NK-92 (cell line): ENCODE results near the gene USP6NL.

Experiments used
- DNase-seq: peaks from one replicate; lab custom pipeline; 2025; ENCODE audit not compliant: unreplicated experiment; lab: John Stamatoyannopoulos, UW

The USP6NL gene

DNA sequence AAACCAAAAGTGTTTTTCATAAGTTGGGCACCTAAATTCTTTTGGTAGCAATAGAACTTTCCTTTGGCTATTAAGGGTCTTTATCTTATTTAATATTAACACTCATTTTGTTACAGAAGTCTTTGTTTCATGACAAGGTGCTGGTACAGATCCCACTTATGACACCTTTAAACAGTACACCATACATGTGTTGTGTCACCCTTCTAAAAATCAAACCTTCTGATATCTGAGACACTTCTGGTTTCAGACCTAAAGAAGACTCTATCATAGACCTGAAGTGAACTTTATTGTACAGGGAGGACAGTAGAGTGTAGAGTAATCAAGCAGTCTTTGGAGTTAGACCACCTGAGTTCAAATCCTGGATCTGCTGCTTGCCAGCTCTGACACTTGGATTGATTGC, 5.8 kb upstream of the USP6NL start:
- DNase-seq = no peak

DNA sequence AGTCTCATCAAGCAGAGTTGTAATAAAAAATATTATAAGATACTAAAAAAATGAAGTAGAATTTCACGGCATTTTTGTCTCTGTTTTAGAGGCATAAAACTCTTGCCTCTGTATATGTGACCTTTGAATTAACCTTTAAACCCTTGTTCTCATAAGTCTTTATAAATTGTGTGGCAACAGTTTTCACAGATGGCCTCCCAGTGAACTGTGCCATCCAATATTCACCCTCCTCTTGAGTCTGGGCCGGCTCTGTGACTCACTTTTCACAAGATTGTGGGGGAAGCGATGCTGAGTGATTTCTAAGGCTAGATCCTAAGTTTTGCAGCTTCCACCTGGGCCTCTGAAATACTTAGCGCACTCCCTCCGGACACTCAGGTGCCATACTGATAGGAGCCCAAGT, 4.6 kb upstream of the USP6NL start:
- DNase-seq = no peak

DNA sequence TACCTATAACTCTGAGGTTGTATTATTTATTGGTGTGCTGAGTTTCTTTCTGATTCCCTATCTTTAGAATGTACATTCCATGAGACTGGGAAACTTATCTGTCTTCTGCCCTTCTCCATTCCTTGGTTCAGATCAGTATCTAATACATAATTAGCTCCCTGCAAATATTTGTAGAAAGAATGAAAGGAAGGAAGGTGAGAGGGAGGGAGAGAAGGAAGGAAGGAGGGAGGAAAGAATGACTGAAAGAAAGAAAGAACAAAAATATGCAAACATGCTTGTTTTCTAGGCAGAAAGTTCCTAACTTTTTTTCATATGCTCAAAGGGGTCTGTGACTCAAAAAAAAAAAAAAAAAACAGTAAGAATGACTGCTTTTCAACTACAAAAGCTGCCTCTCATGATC, 3.9 kb upstream of the USP6NL start:
- DNase-seq = no peak

DNA sequence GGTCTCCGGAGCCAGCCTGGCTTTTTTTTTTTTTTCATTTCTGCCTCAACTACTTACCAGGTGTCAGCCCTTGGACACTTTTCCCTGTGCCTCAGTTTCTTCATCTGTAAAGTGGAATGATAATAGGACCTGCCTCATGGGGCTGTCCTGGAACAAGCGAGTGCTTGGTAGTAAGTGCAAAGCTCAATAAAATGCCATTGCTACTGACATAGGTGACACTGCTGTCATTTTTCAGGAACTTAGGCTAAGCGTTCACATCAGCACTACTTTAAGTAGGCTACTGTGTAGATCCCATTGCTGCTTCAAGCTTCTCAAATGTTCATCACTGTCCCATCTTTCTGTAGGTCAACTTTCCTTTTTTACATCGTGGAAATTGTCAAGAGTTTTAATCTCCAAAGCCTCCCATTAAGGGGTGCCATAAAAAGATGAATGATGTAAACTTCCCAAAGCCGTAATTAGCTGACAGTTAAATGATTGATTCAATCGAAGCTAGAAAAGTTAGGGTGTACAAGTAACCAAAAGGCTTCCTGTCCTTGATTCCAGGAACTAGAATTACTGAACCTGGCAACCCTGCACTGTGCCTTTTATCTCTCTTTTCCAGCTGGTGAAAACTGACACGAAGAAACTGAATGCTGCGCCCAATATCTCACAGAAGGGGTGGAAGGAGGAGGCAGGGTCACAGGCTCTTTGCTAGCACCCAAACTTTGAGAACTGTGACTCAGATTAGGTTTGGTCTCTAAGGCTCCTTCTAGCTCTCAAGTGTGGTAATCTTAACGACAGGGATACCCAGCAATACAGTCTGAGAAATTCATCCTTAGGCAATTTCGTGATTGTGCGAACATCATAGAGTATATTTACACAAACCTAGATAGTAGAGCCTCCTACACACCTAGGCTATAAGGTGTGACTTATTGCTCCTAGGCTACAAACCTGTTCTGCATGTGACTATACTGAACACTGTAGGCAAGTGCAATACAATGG, 861 bp upstream of the USP6NL start:
- no peak for DNase-seq

DNA sequence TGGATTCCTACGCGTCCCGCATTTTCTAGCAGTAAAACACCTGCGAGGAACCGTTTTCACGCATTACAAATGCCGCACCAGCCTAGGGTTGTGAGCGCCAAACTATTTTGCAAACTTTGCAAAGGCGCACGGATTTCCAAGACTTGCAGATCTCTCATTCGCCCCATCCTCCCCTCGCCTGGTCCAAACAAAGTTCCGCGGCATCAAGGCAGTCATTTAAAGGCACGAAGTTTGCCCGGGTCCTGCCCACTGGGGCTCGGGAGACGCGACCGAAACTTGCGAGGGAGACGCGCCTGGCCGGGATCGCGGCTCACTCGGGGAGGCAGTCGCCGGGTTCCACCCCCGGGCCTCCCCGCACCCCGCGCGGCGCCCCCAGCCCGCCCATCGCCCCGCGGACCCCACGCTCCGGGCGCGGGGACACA, 613 bp downstream of the USP6NL start:
- no peak for DNase-seq

DNA sequence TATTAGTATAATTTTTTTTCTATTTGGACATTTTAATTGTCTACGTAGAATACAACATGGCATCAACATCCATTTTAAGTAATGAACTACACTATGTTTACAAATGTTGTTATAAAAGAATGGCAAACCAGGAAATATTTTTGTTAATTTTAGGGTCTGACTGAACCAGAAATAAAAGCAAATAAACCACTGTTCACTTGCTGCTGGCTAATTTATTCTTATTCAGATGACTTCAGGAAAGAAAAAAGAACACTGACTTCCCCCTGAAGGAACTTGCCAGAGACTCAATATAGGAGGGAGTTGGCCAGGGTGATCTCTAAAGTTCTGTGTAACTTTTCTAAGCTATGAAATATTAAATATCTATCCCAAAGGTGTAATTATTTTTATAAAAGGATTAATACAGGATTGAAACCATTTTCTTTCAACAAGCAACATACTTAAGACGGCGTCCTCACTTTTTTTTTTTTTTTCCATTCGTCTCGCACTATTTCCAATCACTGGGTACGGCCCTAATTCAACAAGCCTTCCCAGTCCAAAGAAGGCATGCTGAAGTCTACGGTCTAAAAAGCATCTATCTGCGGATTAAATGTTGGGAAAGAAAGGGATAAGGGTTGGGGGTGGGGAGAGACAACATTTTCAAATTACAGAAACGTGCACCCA, 1.2 kb downstream of the USP6NL start:
- DNase-seq = no peak

DNA sequence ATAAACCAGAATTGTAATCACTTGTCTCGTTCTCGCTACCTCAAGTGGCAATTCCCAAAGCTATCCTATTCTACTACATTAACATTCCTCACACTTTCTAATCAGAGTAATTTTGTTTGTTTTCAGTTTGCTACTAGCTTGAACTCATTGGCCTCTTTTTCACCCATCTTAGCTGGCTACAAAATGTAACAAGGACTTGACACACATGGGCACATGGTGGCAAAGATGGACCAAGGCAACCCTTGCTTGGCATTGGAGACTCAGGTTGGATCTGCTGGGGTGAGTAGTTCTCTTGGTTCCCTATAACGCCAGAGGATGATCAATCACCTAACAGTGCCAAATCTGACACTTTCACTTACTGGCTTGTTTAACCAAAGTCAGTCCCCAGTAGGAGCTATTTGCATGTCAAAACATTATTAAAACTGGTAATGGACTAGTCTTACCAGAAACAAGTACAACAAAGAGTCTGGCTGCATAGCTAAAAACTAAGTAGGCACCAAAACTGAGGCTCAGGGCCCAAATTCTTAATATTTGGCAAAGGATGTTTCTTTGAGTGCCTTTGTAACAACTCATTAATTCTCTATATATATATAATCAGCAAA, 1.9 kb downstream of the USP6NL start:
- DNase-seq = no peak

DNA sequence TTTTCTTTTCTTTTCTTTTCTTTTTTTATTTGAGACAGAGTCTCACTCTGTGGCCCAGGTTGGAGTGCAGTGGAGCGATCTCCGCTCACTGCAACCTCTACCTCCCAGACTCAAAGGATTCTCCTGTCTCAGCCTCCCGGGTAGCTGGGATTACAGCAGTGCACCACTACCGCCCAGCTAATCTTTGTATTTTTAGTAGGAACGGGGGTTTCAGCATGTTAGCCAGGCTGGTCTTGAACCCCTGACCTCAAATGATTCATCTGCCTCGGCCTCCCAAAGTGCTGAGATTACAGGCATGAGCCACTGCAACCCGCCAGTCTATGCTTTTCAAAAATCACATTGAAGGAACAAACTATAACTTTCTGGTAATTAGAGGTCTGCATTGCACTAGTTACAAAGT, 2.4 kb downstream of the USP6NL start:
- no peak for DNase-seq

DNA sequence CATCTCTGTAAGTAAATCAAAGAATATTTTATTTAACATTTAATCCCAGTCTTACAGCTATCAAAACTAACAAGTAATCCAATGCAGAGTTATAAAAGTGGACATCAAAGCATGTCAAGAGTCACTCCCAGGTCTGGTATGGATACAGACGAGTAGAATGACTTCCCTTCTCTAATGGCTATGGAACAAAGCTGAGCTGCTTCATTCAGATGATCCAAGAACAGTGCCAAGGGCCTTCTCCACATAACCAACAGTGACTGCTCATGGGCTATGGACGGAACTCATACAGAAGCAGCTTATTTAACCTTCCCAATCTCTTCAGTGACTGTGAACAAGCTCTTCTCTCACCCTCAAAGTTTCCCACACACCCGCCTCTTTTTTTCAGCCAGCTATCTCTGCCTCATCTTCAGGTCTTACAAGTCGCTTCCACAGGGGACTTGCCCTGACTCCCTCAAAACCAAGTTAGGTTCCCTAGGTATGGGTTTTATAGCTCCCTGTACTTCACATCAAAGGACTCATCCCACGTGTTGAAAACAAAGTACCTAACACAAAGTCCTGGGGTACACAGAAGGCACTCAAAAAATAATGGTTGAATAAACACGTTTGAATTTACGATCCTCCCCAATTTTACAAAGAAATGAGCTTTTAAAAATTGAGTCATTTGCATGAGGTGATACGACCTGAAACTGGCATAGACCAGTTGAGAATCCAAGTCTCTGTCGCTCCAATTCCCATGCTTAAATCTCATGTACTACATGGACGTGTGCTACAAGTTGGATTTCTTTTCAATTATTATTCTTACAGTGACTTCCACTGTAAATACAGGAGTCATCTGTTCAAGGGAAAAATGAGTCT, 3.1 kb downstream of the USP6NL start:
- DNase-seq = no peak

DNA sequence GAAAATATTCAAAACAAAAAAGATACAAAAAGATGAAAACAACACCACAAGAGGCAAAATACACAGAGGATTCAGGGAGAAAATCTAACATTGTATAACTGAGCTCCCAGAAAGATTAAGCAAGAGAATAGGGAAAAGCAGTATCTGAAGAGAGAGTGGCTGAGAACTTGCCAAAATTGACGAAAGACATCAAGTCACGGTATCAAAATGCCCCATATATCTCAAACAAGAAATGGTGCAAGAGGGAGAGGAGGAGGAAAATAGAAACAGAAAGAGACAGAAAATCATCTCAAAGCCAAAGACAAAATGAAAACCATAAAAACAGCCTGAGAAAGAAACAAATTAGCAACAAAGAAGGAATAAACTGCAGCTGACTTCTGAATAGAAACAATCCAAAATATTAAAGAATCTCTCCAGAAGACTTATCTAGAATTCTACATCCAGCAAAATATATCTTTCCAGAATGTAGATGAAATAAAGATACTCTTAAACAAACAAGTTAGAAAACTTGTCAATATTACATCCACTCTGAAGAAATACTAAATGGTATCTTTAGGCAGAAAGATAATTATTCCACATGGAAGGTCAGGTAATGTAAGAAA, 5.5 kb downstream of the USP6NL start:
- DNase-seq = no peak

DNA sequence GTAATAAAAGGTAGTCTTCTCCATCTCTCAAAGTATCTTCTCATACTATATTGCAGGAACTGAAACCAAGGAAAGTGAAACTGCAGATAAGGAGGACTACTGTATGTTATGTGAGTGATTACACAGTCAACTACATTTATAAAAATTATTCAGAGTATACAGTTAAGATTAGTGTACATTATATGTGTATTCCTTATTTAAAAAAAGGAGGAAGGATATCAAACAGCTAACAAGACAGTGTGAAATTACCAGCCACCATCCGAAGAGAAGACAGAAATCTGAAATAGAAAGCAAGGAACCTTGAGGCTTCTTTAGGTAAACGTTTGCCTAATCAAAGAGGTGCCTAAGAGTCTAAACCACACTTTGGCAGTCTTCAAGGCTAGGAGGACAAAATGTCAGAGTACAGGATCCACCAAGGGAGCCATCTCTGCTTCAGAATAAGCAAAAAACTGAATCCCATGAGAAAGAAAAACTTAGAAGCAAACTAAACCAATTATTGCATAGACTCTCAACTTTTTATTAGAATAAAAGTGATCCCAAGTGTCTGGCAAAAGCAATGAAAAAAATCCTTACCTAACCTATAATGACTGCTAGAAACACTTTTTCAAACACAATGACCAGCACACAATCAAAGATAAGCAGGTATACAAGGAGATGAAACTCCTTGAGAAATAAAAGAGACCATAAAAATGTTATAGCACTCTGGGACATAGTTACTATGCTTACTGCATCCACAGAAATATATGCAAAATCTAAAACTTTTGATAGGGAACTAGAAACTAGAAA, 6.4 kb downstream of the USP6NL start:
- no peak for DNase-seq

DNA sequence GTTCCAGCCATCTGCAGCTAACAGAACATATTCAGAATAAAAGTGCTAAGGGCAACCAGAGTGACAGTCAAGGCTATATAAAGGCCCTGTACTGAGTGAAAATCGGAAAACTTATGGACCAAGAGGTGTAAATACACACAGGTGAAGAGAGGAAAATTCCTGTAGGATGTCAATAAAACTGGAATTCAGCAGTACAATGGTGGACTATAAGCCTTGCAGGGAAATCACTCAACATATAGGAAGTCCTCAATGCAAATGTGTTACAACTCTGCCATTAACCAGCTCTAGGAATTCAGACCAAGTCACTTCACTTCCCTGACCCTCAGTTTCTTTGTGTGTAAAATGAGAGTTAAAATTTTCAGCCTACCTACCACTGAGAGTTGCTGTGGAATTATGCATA, 7.7 kb downstream of the USP6NL start:
- no peak for DNase-seq

DNA sequence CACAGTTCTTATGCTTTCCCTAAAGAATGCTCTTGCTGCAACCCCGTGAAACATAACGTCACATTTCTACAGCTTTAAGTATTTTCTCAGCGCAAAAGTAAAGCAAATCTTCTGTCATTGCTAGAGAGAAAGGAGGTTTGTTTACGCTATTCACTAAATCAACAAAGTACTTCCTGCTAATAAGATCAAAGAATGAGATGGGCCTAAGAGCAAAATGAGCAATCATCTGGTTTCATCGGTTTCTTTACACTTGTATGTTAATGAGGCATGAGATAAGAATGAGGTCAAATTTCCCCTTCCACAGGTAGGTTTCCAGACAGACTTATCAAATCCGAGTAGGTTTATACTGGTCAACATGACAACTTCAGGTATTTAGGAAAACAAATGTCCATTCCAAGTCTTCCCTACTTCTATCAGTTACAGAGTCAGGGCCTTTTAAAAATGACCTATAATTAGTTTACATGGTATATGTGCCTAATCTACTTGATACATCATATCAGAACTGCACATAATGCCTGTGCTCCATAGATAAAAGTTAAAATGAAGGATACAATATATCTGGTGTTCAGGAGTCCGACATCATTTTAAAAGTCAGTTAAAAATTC, 8.4 kb downstream of the USP6NL start:
- DNase-seq = no peak

DNA sequence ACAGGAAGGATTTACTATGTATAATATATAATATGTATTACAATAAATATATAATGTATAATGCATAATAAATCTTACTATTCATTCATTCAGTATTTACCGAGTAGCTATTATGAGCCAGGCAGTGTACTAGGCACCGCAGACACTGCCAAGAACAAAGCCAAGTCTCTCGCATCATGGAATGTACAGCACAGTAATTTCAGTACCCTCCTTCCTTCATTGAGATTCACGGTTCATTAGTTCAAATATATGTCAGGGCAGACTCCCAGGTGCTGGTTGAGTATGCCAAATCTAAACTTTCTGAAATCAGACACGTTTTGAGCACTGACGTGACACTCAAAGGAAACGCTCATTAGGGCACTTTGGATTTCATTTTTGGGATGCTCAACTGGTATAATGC, 9.1 kb downstream of the USP6NL start:
- DNase-seq = no peak

DNA sequence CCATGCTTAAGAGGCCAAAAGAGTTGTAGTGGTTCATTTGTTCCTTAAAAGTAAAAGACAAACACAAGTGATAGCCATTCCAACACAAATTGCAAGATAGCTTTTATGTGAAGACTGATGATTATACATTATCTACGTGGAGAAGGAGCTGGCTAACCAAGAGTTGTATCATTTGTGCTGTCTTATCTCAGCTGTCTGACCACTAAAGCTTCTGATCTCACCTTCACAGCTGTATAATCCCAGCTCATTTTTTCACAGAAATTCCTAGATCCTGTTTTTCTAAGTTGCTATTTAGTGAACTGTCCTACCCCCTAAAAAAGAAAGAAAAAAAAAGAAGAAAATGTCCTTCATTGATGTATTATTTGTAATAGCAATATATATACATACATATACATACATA, 9.8 kb downstream of the USP6NL start:
- no peak for DNase-seq

DNA sequence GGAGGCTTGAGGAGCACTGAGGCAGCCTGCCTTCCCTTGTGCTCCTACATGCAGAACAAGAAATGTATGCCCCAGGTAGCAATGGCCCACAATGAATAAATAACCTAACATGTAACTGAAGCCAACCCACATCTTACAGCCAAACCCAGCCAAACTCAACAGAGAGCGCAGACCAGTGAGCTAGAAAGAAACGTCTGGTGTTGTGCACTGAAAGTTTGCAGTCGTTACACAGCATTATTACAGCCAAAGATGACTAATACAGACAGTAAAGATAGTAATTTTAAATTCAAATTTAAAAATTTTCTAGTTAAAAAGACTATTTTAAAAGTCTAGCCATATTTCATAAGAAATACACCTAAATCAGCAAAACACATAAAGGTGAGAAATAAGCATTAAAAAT, 11.2 kb downstream of the USP6NL start:
- no peak for DNase-seq

DNA sequence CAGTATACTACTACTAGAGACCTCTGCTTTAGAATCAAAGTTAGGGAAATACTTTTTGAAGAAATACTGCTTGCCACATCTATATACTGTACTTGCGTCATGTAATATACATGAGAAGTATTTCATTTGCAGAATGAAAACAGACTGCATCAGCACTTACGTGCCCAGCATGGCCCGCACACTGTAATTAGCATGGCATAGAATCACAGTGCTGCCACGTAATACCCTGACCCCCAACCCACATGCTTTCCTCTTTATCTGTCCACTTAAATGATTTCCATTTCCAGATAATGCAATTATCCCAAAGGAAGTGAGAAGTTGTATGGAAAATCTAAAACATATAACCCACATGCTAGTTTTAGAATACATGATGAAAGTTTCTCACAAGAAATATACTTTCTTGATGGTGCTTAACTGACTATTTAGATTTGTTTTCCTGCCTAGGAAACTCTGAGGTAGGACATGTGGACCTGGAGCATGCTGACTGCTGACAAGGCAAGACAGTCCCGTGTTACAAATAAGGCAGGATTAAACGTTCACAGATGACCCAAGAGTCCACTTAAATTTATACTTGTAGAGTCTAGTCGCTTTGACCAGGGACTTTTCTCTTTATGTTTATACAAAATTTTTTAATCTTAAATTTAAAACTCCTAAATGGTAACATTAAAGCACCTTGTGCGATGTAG, 12.6 kb downstream of the USP6NL start:
- no peak for DNase-seq

DNA sequence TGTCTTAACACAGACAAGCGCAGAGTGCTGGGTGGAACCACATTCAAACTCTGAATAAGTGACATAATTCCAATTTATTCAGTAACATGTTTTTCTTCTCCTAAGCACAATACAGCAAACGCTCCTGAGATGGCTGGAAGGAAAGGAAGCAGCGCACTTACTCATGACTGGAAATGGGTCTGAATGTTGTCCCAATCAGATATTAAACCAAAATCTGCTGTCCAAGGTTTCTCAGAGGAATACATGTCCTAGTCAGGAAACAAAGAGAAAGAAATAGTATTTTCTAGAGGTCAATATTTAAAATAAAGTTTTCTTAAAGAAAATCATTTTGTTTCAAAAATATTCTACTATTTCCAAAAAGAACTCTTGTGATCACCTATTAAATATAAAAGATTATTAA, 14.0 kb downstream of the USP6NL start:
- DNase-seq = no peak

DNA sequence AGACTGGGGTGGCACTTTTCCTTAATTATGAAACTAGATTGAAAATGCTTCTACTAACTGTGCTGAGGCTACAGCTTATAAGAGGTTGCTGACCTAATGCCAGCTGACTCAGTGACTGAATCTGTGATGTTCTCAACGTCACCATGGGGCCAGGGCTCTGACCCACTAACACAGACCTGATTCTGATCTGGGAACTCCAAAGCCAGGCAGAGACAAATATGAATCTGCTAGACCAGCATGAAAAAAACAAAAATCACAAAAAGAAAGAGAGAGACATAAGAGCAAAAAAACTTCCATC, 16.1 kb downstream of the USP6NL start:
- DNase-seq = no peak
